ENCODE measurements around the gene ZNF385C. TPM values are rescaled to one million over a fixed set of nuclear protein-coding genes. Genes with fewer than 3 reads are reported as not detected.
A peak's percentile ranks its signal among the peaks of the same experiment; 100 is the strongest.

ZNF385C gene
- total RNA-seq, 6 donors from 2014 or later = 0.30 to 2.1 (median 0.44) TPM

- DNase-seq = peak; percentile 58 to 90
- no peaks in the 10 kb centered on the region for H3K9me3 ChIP-seq
- peaks cover 5 to 16% (median 10%) of the 10 kb centered on the region in 4 donors for H3K4me1 ChIP-seq
- ATAC-seq (ENCODE audit: low FRiP score in 2 of 2) = peak; percentile 66 to 73
- no peaks in the 10 kb centered on the region for H3K27me3 ChIP-seq
- H3K27ac ChIP-seq = peak within 1 kb of the TSS; percentile 5 to 73 (median 44)
- no peaks in the 10 kb centered on the region for H3K36me3 ChIP-seq
- peak within 1 kb of the TSS; percentile 68 to 90 (median 74) for H3K4me3 ChIP-seq
- 3% methylated on average over 36 of the region's 65 CpGs; no CpG with 5 or more reads in 1 of the 2 donors for WGBS, 2 donors
- TF ChIP-seq POLR2AphosphoS5 (IDR thresholded peaks at IDR 0.05) = no peak
- no peak for TF ChIP-seq EP300 (IDR thresholded peaks at IDR 0.05)
- no peak for TF ChIP-seq POLR2A (IDR thresholded peaks at IDR 0.05)
- TF ChIP-seq, protein P1, sequence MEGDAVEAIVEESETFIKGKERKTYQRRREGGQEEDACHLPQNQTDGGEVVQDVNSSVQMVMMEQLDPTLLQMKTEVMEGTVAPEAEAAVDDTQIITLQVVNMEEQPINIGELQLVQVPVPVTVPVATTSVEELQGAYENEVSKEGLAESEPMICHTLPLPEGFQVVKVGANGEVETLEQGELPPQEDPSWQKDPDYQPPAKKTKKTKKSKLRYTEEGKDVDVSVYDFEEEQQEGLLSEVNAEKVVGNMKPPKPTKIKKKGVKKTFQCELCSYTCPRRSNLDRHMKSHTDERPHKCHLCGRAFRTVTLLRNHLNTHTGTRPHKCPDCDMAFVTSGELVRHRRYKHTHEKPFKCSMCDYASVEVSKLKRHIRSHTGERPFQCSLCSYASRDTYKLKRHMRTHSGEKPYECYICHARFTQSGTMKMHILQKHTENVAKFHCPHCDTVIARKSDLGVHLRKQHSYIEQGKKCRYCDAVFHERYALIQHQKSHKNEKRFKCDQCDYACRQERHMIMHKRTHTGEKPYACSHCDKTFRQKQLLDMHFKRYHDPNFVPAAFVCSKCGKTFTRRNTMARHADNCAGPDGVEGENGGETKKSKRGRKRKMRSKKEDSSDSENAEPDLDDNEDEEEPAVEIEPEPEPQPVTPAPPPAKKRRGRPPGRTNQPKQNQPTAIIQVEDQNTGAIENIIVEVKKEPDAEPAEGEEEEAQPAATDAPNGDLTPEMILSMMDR (IDR thresholded peaks at IDR 0.05) = peak in 5 of 6 experiments; percentile 16 to 54 (median 33)
These were observed 47.8 kb downstream of the ZNF385C start, which contains the start of gene C17orf113 for GRCh38 chr17:42050393-42051012. Gene C17orf113 (minus strand): TSS chr17:42050601. CDS start chr17:42043376, 7,225 bp downstream.

- H3K36me3 ChIP-seq = no peaks in the 10 kb centered on the region
- WGBS, 2 donors = 0 to 1% methylated on average over 1 to 7 of the region's 7 CpGs
These were observed 48.4 kb downstream of the ZNF385C start for GRCh38 chr17:42049834-42050392.

GRCh38 chr17:42047343-42047742 is 50.9 kb downstream of the ZNF385C start:
- Histone ChIP-seq H3K4me1 (peaks cover 5 to 16% (median 10%) of the 10 kb centered on the region in 4 donors), H3K4me3 (no peak overlapping the region), H3K27ac (no peak overlapping the region), H3K36me3 (peaks cover 0 to 6% (median 0%) of the 10 kb centered on the region in 4 donors), H3K27me3 (no peaks in the 10 kb centered on the region), H3K9me3 (no peaks in the 10 kb centered on the region)
- no peak for TF ChIP-seq EP300 (IDR thresholded peaks at IDR 0.05)
- WGBS, 2 donors = 83 to 87% methylated on average over 12 of the region's 12 CpGs
- ATAC-seq (ENCODE audit: low FRiP score in 2 of 2) (no peak), DNase-seq (no peak)

More at GRCh38 chr17:42049834-42050392, 48.4 kb downstream of the ZNF385C start:
- Histone ChIP-seq H3K4me1 (peaks cover 5 to 16% (median 10%) of the 10 kb centered on the region in 4 donors), H3K27me3 (no peaks in the 10 kb centered on the region), H3K27ac (peak overlapping the region; percentile 5 to 73 (median 44)), H3K4me3 (peak overlapping the region; percentile 68 to 90 (median 74)), H3K9me3 (no peaks in the 10 kb centered on the region)
- ATAC-seq (ENCODE audit: low FRiP score in 2 of 2) = peak in 1 of 2 donors; percentile 3
- no peak for DNase-seq
- TF ChIP-seq POLR2A (IDR thresholded peaks at IDR 0.05) (no peak), POLR2AphosphoS5 (IDR thresholded peaks at IDR 0.05) (no peak), EP300 (IDR thresholded peaks at IDR 0.05) (no peak)
- TF ChIP-seq, protein P1 (IDR thresholded peaks at IDR 0.05) = no peak

DNA sequence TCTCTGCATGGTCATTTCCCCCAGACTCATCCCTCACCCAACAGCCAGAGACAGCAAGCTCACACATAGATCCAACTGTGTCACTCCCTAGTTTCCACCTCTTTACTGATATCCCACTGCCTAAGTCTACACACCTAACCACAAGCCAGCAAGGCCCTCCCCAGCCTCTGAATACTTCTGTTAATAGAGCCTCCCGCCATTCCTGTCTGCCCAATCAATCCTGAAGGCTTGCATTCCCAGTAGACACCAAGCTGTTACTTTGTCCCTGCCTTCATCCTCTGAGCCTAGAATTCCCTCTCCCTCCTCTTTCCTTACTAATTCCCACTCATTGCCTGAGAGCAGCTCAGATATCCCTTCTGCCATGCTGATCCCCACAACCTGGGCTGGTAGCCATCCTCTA is 52.6 kb downstream of the ZNF385C start:
- Histone ChIP-seq H3K9me3 (no peaks in the 10 kb centered on the region), H3K27ac (no peak overlapping the region), H3K4me1 (peaks cover under 1 to 12% (median 4%) of the 10 kb centered on the region in 4 donors), H3K4me3 (no peak overlapping the region), H3K36me3 (peaks cover 0 to 6% (median 0%) of the 10 kb centered on the region in 4 donors), H3K27me3 (no peaks in the 10 kb centered on the region)
- TF ChIP-seq POLR2A (IDR thresholded peaks at IDR 0.05) = no peak
- no peak for TF ChIP-seq POLR2AphosphoS5 (IDR thresholded peaks at IDR 0.05)
- DNase-seq = no peak
- 85 to 86% methylated on average over 1 of the region's 1 CpG for WGBS, 2 donors
- ATAC-seq (ENCODE audit: low FRiP score in 2 of 2) = no peak

GRCh38 chr17:42042598-42043319 is 55.5 kb downstream of the ZNF385C start:
- 89 to 90% methylated on average over 14 to 19 of the region's 20 CpGs for WGBS, 2 donors
- DNase-seq (peak in 1 of 2 donors; percentile 59), ATAC-seq (ENCODE audit: low FRiP score in 2 of 2) (no peak)
- Histone ChIP-seq H3K27me3 (no peaks in the 10 kb centered on the region), H3K36me3 (peaks cover 0 to 6% (median 0%) of the 10 kb centered on the region in 4 donors), H3K4me3 (no peak overlapping the region), H3K9me3 (no peaks in the 10 kb centered on the region), H3K27ac (no peak overlapping the region), H3K4me1 (peaks cover 0 to 11% (median 3%) of the 10 kb centered on the region in 4 donors)
- TF ChIP-seq EP300 (IDR thresholded peaks at IDR 0.05) = no peak
- TF ChIP-seq, protein P1 (IDR thresholded peaks at IDR 0.05) = no peak
- no peak for TF ChIP-seq POLR2A (IDR thresholded peaks at IDR 0.05)
- TF ChIP-seq POLR2AphosphoS5 (IDR thresholded peaks at IDR 0.05) = no peak
